ENCODE results near the gene ZSCAN31.

ZSCAN31 gene

DNA sequence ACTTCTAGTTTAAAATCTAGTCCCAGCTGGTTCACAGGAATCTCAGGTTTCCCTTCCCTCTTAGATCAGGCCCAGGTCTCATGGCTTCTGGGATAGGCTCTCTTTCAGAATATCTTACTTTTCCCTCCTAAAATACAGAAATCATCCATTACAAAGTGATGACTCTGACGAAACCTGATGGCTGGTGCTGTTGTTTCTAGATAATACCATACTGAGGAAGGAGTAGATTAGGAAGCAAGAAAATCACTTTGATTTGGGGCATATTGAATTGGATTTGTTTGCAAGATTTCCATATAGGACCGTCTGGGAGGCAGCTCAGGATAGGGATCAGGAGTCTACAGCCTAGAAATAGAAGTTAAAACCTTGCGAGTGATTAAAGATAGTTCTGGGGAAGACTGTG lies 17.4 kb upstream of the ZSCAN31 start:
- TF ChIP-seq, protein P1, sequence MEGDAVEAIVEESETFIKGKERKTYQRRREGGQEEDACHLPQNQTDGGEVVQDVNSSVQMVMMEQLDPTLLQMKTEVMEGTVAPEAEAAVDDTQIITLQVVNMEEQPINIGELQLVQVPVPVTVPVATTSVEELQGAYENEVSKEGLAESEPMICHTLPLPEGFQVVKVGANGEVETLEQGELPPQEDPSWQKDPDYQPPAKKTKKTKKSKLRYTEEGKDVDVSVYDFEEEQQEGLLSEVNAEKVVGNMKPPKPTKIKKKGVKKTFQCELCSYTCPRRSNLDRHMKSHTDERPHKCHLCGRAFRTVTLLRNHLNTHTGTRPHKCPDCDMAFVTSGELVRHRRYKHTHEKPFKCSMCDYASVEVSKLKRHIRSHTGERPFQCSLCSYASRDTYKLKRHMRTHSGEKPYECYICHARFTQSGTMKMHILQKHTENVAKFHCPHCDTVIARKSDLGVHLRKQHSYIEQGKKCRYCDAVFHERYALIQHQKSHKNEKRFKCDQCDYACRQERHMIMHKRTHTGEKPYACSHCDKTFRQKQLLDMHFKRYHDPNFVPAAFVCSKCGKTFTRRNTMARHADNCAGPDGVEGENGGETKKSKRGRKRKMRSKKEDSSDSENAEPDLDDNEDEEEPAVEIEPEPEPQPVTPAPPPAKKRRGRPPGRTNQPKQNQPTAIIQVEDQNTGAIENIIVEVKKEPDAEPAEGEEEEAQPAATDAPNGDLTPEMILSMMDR (IDR thresholded peaks at IDR 0.05), result no peak
- Histone ChIP-seq H3K4me3 (no peak overlapping the region), H3K27ac (no peak overlapping the region)
- no peak for DNase-seq (ENCODE audit: low spot score)

DNA sequence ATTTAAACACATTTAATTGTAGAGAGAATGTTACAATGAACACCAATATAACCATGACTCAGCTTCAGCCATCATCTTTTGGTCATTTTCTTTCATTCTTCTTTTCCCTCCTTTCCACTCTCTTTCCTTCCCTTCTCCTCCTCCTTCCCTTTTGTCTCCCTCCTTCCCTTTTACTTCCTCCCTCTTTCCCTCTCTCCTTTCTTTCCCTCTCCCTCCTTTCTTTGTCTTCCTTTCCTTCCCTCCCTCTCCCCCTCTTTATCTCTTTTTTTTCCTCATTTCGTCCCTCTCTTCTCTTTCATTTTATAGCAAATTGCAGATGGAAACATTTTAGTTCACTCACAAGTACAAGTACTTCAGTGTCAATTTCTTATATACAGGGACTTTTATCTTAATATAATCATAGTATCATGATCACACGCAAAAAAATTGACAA lies 15.6 kb upstream of the ZSCAN31 start:
- TF ChIP-seq, protein P1 (IDR thresholded peaks at IDR 0.05), result no peak
- peak overlapping the region in 1 of 2 donors; percentile 6 for H3K27ac ChIP-seq
- no peak overlapping the region for H3K4me3 ChIP-seq

DNA sequence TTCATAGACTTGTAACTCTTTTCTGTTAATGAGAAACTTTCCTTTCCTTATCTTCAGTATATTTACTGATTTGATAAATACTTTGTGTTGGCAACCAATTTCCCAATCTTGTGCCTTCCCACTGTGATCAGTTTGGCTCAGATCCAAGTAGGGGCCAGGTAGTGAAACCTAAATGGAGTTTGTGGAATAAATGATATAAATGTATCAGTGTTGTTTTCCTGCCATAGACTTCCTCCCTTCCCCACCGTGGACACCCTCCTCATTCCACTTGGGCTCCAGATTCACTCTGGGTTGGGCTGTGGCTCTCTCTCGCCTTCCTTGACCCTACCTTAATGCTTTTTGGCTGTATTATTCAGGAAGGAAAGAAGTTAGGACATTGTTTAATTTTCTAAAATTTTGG lies 15.1 kb upstream of the ZSCAN31 start:
- Histone ChIP-seq H3K27ac (peak overlapping the region in 1 of 2 donors; percentile 6), H3K4me3 (peak overlapping the region; percentile 78)
- TF ChIP-seq, protein P1 (IDR thresholded peaks at IDR 0.05), result no peak
- DNase-seq (ENCODE audit: low spot score), result no peak

More for the DNA sequence above, 15.6 kb upstream of the ZSCAN31 start:
- no peak for DNase-seq (ENCODE audit: low spot score)

DNA sequence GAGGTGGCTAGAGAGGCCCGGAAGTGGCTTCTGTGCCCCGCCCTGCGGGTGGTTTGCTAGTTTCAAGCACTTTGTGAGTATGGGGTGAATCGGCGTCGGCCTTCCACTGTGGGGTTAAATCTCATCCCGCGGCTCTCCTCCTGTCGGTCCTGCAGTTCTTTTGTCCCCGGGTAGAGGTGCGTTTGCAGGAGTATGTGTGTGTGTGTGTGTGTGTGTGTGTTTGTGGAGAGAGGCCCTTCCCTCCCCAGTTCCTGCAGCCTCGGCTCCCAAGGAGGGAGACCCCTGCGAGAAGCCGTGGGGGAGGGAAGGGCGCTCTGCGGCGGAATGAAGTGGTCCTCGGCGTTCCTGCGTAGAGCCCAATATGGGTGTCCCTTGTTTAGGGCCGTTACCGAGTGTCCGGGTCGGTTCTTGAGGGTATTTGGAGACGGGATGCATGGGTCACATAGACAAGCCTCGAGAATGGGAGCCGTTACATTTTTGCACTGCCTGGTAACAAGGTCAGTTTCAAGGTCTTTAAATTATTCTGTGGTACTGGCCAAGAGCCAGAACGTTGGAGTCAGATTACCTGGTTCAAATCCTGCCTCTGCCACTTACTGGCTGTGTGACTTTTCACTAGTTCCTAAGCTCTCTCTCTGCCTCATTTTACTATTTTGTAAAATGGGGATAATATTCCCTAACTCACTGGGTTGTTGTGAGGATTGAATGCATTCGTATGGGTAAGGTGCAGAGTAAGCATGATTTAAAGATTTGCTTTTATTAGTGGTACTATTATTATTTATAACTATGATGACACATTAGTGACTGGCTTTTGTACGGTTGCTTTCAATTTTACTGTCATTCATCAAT lies 14.2 kb upstream of the ZSCAN31 start, which contains the start of gene ZKSCAN3:
Gene ZKSCAN3 (plus strand): TSS at position 56 of the 846 bp plus-strand sequence. CDS start 9,640 bp downstream, outside the sequence.
- TF ChIP-seq, protein P1 (IDR thresholded peaks at IDR 0.05), result no peak
- DNase-seq (ENCODE audit: low spot score), result peak; percentile 86
- peak within 1 kb of the TSS; percentile 78 for H3K4me3 ChIP-seq

DNA sequence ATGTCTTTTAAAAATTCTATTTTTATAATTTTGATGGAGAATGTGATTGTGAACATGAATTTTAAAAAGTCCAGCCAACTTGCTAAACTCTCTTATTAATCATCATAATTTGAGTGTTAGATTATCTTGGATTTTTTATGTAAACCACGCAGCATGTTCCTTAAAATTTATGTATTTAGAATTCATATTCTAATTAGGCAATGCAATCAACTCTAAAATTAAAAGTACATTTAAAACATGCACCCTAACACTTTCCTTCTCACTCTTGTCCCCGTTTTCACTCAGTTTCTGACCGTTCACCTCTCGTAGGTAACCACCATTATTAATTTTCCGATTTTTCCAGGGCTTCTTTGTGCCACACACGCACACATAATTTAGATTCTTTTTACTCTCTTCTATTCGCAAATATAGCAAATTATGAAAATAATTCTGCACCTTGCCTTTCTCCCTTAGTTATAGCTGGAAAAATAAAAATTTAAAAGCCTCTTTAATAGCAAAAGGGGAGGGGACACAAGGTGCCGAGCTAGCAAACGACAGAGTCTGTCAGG lies 13.5 kb upstream of the ZSCAN31 start:
- DNase-seq (ENCODE audit: low spot score), result no peak
- Histone ChIP-seq H3K4me3 (peak overlapping the region; percentile 78), H3K27ac (peak overlapping the region in 1 of 2 donors; percentile 81)
- TF ChIP-seq, protein P1 (IDR thresholded peaks at IDR 0.05), result no peak

More for the DNA sequence above, 14.2 kb upstream of the ZSCAN31 start, which contains the start of gene ZKSCAN3:
- H3K27ac ChIP-seq, result peak within 1 kb of the TSS; percentile 29 to 81

DNA sequence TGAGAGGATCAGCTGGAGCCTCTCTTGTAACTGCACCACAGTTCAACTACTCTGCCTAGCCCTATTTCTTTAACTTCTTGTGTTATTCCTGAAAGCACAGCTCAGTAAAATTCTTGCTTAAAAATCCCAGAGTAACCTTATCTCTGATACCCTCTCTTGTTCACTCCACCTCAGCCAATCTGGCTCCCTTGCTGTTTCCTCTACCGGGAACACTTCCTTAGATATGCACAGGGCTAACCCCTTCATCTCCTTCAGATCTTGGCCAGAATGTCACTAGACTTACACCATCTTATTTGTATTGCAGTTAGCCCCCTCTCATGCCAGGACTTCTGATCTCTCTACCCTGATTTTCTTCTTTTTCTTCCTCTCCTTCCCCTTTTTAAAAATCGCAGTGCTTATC lies 11.2 kb upstream of the ZSCAN31 start:
- no peak for DNase-seq (ENCODE audit: low spot score)
- Histone ChIP-seq H3K27ac (no peak overlapping the region), H3K4me3 (no peak overlapping the region)
- TF ChIP-seq, protein P1 (IDR thresholded peaks at IDR 0.05), result no peak

Data from coronary artery (tissue), 2 donors.